ENCODE data around the gene AGFG1. TPM values are rescaled to one million over a fixed set of nuclear protein-coding genes. Genes with fewer than 3 reads are reported as not detected.

The AGFG1 gene
- total RNA-seq, 2 experiments from 2014 or later, result 119 to 127 TPM

GRCh38 chr2:227503433-227504406, 31.8 kb downstream of the AGFG1 start:
- POLR2A ChIA-PET, result no interaction called here
- intact Hi-C loops (cut with micrococcal nuclease), result no loop called here
- no peak overlapping the region for H3K27ac Mint-ChIP-seq
- peaks cover 20% of the 10 kb centered on the region for H3K36me3 Mint-ChIP-seq
- H3K4me1 Mint-ChIP-seq (ENCODE audit: low read depth), result peaks cover 69% of the 10 kb centered on the region
- DNase-seq, result no peak
- no peaks in the 10 kb centered on the region for H3K27me3 Mint-ChIP-seq
- H3K9me3 Mint-ChIP-seq, result no peaks in the 10 kb centered on the region
- no peak overlapping the region for H3K4me3 Mint-ChIP-seq
- CTCF ChIA-PET, result no interaction called here

DNA sequence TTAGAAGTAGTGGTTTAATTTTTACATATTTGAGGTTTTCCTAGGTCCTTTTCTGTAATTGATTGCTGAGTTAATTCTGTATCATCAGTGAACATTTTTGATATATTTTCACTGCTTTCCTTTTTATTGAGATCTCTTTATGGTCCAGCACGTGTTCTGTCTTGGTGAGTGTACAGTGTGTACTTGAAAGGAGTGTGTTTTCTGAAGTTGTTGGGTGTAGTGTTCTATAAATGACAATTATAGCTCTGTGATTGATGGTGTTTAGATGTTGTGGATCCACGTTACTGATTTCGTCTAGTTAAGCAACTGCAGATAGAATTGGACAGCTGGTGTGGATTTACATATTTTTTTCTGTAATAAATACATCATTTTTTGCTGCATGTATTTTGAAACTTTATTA, 32.7 kb downstream of the AGFG1 start:
- intact Hi-C loops (cut with micrococcal nuclease), result no loop called here
- H3K9me3 Mint-ChIP-seq, result no peaks in the 10 kb centered on the region
- H3K27me3 Mint-ChIP-seq, result no peaks in the 10 kb centered on the region
- no peak overlapping the region for H3K27ac Mint-ChIP-seq
- ChIA-PET CTCF (no interaction called here), POLR2A (no interaction called here)
- peaks cover 70% of the 10 kb centered on the region for H3K4me1 Mint-ChIP-seq (ENCODE audit: low read depth)
- peaks cover 20% of the 10 kb centered on the region for H3K36me3 Mint-ChIP-seq
- no peak for DNase-seq
- no peak overlapping the region for H3K4me3 Mint-ChIP-seq

DNA sequence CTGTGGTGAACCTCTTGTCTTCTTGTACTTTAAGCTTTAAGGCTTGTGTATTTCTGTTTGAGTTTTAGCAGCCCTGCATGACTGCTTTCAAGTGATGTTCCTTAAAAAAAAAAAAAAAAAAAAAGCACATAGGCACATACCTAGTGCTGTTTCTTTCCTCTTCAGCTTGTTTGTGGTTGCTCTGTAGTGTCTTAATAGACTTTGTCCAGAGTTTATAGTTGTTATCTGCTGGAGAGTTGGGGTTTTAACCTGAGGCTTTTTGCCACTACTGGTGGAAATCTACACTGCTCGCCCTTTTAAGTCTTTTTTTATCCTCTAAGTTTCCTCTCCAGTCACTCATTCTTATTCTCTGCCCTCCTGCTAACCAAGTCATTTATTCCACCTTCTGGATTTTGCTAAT, 34.5 kb downstream of the AGFG1 start:
- CTCF ChIA-PET, result interaction anchor here (1.1 kb wide), 1 partner anchor 27 kb away, joined by 3 read pairs; no protein-coding TSS in a partner anchor
- Mint-ChIP-seq H3K27me3 (no peaks in the 10 kb centered on the region), H3K4me3 (no peak overlapping the region), H3K4me1 (ENCODE audit: low read depth) (peaks cover 82% of the 10 kb centered on the region), H3K36me3 (peaks cover 19% of the 10 kb centered on the region), H3K9me3 (no peaks in the 10 kb centered on the region), H3K27ac (peak overlapping the region; percentile 20)
- intact Hi-C loops (cut with micrococcal nuclease), result no loop called here
- POLR2A ChIA-PET, result interaction anchor here (0.6 kb wide), 1 partner anchor 23 kb away, joined by 3 read pairs; no protein-coding TSS in a partner anchor
- DNase-seq, result no peak

DNA sequence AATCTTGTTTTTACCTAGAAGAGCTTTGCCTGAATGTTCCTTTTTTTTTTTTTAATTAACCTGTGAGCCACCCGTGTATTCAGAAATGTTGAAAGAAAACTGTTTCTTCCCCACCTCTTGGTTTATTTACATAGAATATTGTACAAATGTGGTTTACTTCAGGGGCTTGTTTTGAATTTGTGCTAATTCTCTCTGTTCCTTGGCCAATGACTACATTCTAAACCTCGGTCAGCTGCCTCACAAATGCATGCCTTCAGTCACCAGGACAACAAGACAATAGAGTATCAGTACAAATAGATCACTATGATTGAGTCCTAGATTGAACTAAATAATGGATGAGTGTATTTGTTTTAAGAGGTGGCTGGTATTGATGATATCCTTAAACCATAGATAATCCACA, 36.0 kb downstream of the AGFG1 start:
- ChIA-PET CTCF (no interaction called here), POLR2A (no interaction called here)
- Mint-ChIP-seq H3K27me3 (no peaks in the 10 kb centered on the region), H3K27ac (no peak overlapping the region), H3K4me3 (no peak overlapping the region), H3K36me3 (peaks cover 15% of the 10 kb centered on the region), H3K4me1 (ENCODE audit: low read depth) (peaks cover 88% of the 10 kb centered on the region), H3K9me3 (no peaks in the 10 kb centered on the region)
- intact Hi-C loops (cut with micrococcal nuclease), result no loop called here
- no peak for DNase-seq

DNA sequence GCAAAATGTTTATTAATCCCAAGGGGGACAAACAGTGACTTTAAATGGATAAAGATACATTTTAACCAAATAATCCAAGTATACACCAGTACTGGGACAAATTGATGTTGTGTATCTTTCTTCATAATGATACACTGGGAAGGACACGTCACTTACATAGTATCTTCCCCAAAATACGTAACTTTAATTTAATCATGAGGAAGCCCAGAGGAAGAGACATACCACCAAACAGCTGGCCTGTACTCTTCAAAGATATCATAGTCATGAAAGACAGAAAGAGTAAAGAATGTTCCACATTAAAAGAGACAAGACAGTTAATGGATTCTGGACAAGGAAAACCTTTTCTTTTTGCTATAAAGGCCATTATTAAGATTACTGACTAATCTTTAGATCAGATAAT, 37.1 kb downstream of the AGFG1 start:
- H3K4me3 Mint-ChIP-seq, result no peak overlapping the region
- CTCF ChIA-PET, result no interaction called here
- POLR2A ChIA-PET, result no interaction called here
- no peaks in the 10 kb centered on the region for H3K9me3 Mint-ChIP-seq
- no peaks in the 10 kb centered on the region for H3K27me3 Mint-ChIP-seq
- DNase-seq, result no peak
- peaks cover 87% of the 10 kb centered on the region for H3K4me1 Mint-ChIP-seq (ENCODE audit: low read depth)
- H3K36me3 Mint-ChIP-seq, result peaks cover 17% of the 10 kb centered on the region
- intact Hi-C loops (cut with micrococcal nuclease), result no loop called here
- no peak overlapping the region for H3K27ac Mint-ChIP-seq

DNA sequence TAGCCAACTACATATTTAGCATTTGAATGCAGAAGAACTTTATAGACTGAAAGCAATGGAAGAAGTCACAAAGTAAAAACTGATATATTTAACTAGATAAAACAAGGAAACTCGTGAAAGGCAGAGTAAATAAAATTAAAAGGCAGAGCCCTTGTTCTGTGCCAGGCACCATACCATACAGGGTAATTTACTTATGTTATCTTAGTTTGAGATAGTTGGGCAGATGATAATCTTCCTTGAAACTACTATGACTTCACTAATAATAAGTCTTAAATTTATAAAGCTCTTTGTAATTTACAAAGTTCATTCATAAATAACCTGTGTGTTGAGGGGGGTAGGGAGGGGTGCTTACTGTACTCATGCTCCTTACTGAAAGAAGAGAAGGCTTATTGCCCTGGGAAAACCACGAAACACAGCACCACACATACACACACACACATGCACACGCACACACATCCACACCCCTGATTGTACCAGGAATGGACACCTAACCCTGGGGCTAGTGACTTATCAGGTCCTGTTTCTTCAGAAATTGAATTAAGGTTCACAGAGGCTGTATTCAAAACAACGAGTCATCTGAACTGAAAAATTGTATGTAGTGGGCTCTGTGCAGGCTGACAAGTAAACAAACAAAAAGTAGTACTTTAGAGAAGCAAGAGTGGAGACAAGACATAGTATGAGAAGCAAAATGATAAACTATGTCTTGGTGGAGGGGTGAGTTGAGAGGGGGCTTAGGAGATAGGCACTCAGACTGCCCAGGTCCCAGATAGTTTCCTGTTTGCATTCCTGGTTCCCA, 38.1 kb downstream of the AGFG1 start:
- no peak for DNase-seq
- ChIA-PET POLR2A (no interaction called here), CTCF (interaction anchor here (1.2 kb wide), 1 partner anchor 256 kb away, joined by 3 read pairs; no protein-coding TSS in a partner anchor)
- Mint-ChIP-seq H3K4me1 (ENCODE audit: low read depth) (peaks cover 83% of the 10 kb centered on the region), H3K4me3 (no peak overlapping the region), H3K27me3 (no peaks in the 10 kb centered on the region), H3K27ac (no peak overlapping the region), H3K9me3 (no peaks in the 10 kb centered on the region), H3K36me3 (peaks cover 15% of the 10 kb centered on the region)
- intact Hi-C loops (cut with micrococcal nuclease), result loop anchor here (1.0 kb wide), 1 partner anchor 14 kb away; no protein-coding TSS in a partner anchor

DNA sequence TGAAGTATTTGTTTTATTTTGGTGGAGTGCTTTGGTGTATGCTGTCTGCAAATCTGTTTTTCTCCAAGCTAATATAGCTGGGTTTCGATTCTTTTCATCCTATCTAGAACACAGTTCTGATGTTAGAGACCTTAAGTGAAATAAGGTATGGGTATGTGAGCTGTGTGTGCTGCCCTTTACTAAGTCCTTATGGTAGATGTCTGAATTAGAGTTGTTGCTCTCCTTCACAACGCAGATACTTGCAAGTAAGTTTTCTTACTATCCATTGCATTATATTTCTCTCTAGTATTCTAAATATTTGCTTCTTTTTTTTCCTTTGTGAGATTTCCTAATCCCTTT, 38.6 kb downstream of the AGFG1 start:
- no peak for DNase-seq
- H3K4me1 Mint-ChIP-seq (ENCODE audit: low read depth), result peaks cover 83% of the 10 kb centered on the region
- POLR2A ChIA-PET, result no interaction called here
- no peak overlapping the region for H3K4me3 Mint-ChIP-seq
- intact Hi-C loops (cut with micrococcal nuclease), result loop anchor here (1.0 kb wide), 1 partner anchor 14 kb away; no protein-coding TSS in a partner anchor
- H3K36me3 Mint-ChIP-seq, result peaks cover 12% of the 10 kb centered on the region
- CTCF ChIA-PET, result interaction anchor here (1.2 kb wide), 1 partner anchor 256 kb away, joined by 3 read pairs; no protein-coding TSS in a partner anchor
- H3K9me3 Mint-ChIP-seq, result no peaks in the 10 kb centered on the region
- H3K27me3 Mint-ChIP-seq, result no peaks in the 10 kb centered on the region
- H3K27ac Mint-ChIP-seq, result no peak overlapping the region

GRCh38 chr2:227511239-227511930, 39.4 kb downstream of the AGFG1 start:
- no peak for DNase-seq
- Mint-ChIP-seq H3K36me3 (peaks cover 10% of the 10 kb centered on the region), H3K27me3 (no peaks in the 10 kb centered on the region), H3K27ac (no peak overlapping the region), H3K9me3 (no peaks in the 10 kb centered on the region), H3K4me3 (no peak overlapping the region), H3K4me1 (ENCODE audit: low read depth) (peaks cover 84% of the 10 kb centered on the region)
- POLR2A ChIA-PET, result no interaction called here
- intact Hi-C loops (cut with micrococcal nuclease), result no loop called here
- CTCF ChIA-PET, result interaction anchor here (0.7 to 1.2 kb wide), 2 partner anchors 148 to 255 kb away, joined by 3 read pairs; no protein-coding TSS in a partner anchor

DNA sequence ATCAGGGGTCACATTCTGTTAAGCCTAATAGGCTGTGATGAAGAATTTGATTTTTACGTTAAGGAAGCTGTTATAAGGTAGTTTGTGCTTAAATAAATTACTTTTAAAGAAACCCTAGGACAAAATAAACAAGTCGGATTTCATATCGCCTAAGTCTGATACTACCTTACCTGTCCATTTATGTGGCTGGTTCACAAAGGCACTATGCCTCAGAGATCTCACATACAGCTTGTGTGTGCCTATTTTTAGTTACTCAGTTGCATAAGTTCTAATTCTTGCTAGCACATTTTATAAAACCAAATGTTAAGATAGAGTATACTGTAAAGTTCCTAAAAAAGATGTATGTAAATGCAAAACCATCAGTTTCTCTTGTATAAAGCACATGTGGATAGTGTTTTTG, 40.0 kb downstream of the AGFG1 start:
- H3K9me3 Mint-ChIP-seq, result no peaks in the 10 kb centered on the region
- peaks cover 6% of the 10 kb centered on the region for H3K36me3 Mint-ChIP-seq
- no peak for DNase-seq
- no peak overlapping the region for H3K27ac Mint-ChIP-seq
- ChIA-PET CTCF (interaction anchor here (0.7 kb wide), 1 partner anchor 149 kb away, joined by 3 read pairs; no protein-coding TSS in a partner anchor), POLR2A (no interaction called here)
- H3K4me1 Mint-ChIP-seq (ENCODE audit: low read depth), result peaks cover 80% of the 10 kb centered on the region
- intact Hi-C loops (cut with micrococcal nuclease), result loop anchor here (2.0 kb wide), 1 partner anchor 39 kb away; the partner anchor contains the start of gene AGFG1
- no peaks in the 10 kb centered on the region for H3K27me3 Mint-ChIP-seq
- H3K4me3 Mint-ChIP-seq, result no peak overlapping the region

DNA sequence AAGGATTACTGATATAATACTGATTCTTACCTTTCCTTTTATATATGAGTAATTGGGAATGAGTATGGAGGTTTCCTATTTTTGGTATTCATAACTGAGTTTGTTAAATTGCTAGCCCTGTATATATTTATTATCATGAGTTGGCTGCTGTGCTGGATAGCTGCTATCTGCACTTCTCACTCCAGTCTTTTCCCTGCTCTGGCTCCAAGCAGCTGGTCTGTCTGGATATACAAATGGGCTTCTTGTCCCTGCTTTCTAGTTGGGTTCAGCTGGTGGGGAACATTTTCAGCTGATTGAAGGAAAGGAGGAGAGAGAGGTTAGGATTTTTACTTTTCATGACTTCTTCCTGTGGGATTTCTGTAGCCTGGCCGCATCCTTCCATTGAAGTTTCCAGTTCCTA, 41.2 kb downstream of the AGFG1 start:
- CTCF ChIA-PET, result no interaction called here
- Mint-ChIP-seq H3K4me1 (ENCODE audit: low read depth) (peaks cover 79% of the 10 kb centered on the region), H3K27me3 (no peaks in the 10 kb centered on the region), H3K9me3 (no peaks in the 10 kb centered on the region), H3K36me3 (peaks cover 4% of the 10 kb centered on the region), H3K4me3 (no peak overlapping the region), H3K27ac (no peak overlapping the region)
- intact Hi-C loops (cut with micrococcal nuclease), result loop anchor here (2.0 kb wide), 1 partner anchor 40 kb away; the partner anchor contains the start of gene AGFG1
- POLR2A ChIA-PET, result no interaction called here
- no peak for DNase-seq

DNA sequence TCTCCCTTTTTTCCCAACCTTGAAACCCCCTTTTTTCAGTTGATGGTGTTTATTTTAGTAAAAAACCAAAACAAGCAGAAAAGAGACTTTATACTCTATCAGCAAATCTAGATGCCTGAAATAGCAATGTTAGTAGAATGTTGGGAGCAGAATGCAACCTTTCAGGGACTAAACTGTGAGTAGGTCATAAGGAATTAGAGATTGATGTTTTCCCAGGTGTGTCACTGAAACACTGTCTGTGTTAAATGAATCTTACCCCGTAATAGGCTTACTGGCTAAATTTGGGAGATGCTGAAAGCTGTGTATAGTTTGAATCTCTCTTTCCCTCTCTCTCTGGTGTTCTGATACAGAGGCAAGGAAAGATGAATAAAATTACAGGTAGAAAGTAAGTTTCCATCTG, 43.8 kb downstream of the AGFG1 start:
- ChIA-PET POLR2A (no interaction called here), CTCF (interaction anchor here (0.9 kb wide), 2 partner anchors 109 to 110 kb away, joined by 3 to 5 read pairs; no protein-coding TSS in a partner anchor)
- Mint-ChIP-seq H3K36me3 (peaks cover 7% of the 10 kb centered on the region), H3K9me3 (no peaks in the 10 kb centered on the region), H3K27me3 (no peaks in the 10 kb centered on the region), H3K27ac (no peak overlapping the region), H3K4me3 (no peak overlapping the region), H3K4me1 (ENCODE audit: low read depth) (peaks cover 67% of the 10 kb centered on the region)
- intact Hi-C loops (cut with micrococcal nuclease), result no loop called here
- no peak for DNase-seq

DNA sequence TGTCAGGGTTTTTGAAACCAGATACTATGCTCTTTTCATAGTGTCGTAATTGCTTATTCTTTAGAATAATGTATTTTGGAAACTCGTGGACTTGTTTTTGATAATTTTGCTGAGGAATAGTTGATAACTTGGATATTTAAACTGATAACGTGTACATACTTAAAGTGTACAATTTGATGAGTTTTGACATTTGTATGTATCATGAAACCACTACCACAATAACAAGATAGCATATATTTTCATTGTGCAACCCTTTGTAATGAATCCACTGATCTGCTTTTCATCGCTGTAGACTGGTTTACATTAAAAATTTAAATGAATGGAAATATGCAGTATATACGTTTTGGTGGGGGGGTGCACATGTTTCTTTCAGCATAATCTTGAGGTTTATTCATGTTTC, 45.8 kb downstream of the AGFG1 start:
- POLR2A ChIA-PET, result no interaction called here
- Mint-ChIP-seq H3K27ac (no peak overlapping the region), H3K27me3 (no peaks in the 10 kb centered on the region), H3K4me1 (ENCODE audit: low read depth) (peaks cover 55% of the 10 kb centered on the region), H3K9me3 (no peaks in the 10 kb centered on the region), H3K4me3 (no peak overlapping the region), H3K36me3 (peaks cover 7% of the 10 kb centered on the region)
- intact Hi-C loops (cut with micrococcal nuclease), result no loop called here
- no peak for DNase-seq
- CTCF ChIA-PET, result no interaction called here

Measured in activated CD4-positive, alpha-beta memory T cell treated with anti-CD3 and anti-CD28 coated beads for 36 hours (primary cell).